ENCODE measurements around the gene S1PR3.

Gene S1PR3

DNA sequence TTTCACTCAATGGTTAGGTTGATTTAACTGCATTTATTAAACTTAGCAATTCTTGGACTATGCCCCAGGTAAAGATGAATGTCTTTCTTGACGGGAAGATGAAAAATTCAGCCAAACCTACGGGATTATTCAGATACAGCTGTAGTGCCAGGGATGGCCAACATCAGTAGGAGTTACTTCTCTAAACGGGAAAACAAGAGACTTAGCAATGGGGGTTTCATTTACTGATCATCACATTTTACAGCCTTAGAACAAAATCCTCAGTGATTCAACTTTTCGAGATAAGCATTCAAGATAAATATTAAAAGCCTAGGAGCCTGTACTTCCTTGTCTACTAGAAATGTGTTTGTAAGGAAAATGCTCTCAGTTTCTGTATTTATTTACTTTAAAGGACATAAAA is 46.1 kb downstream of the S1PR3 start:
- TF ChIP-seq, protein P1, sequence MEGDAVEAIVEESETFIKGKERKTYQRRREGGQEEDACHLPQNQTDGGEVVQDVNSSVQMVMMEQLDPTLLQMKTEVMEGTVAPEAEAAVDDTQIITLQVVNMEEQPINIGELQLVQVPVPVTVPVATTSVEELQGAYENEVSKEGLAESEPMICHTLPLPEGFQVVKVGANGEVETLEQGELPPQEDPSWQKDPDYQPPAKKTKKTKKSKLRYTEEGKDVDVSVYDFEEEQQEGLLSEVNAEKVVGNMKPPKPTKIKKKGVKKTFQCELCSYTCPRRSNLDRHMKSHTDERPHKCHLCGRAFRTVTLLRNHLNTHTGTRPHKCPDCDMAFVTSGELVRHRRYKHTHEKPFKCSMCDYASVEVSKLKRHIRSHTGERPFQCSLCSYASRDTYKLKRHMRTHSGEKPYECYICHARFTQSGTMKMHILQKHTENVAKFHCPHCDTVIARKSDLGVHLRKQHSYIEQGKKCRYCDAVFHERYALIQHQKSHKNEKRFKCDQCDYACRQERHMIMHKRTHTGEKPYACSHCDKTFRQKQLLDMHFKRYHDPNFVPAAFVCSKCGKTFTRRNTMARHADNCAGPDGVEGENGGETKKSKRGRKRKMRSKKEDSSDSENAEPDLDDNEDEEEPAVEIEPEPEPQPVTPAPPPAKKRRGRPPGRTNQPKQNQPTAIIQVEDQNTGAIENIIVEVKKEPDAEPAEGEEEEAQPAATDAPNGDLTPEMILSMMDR (IDR thresholded peaks at IDR 0.05; ENCODE audit: control insufficient read depth, insufficient read depth, low read depth, low read length, missing control alignments): no peak
- H3K4me3 ChIP-seq (ENCODE audit: control insufficient read depth, low read depth, low read length): no peak overlapping the region
- DNase-seq (ENCODE audit: low read depth): no peak

DNA sequence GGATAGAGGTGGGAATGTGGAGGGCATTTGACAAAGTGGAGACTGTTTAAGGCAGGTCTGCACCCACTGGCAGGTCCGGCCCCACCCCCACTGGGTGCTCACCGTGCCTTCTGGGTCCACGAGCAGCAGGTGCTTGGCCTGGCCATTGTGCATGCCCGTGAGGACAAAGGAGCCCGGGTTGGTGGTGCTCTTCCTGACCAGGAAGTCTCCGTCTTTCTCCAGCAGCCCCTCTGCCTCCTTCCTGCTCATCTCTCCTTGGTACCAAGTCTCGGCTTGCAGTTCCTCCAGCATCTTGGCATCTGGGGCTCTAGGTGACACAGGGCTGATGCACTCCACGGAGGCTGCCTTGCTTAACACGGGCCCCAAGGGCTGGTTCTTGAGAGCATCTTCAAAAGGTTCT is 46.6 kb downstream of the S1PR3 start:
- no peak overlapping the region for H3K4me3 ChIP-seq (ENCODE audit: control insufficient read depth, low read depth, low read length)
- no peak for DNase-seq (ENCODE audit: low read depth)
- TF ChIP-seq, protein P1 (IDR thresholded peaks at IDR 0.05; ENCODE audit: control insufficient read depth, insufficient read depth, low read depth, low read length, missing control alignments): no peak

DNA sequence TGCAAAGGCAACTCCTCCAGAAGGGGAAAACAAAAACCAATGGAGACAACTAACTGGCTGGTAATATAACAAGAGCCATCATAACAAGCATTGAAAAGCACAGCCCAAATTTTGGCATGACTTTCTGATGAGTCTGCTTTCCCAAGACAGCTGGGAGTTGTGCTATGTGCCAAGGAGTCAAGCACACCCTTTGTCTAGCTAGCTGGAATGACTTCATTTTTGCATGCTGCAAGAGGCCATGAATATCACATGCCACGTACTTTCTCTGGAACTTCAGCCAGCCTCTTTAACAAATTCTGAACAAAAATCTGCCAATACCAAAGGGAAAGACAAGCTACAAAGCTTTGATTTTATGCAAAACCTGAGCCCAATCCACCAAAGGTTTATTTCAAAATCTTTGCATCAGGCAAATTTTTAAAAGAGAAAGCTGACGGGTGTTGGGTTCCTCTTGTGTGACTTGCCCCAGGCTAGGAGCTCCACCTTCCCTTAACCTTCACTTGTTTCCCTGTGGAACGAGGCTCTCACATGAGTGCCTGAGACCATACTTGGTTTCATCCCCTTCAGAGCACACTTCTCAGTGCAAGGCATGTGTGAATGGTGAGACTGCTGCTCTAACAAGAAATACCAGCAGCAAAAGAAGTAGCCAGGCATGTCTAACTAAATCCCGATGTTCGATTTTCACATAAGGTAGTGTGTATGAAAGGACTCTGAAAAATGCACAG is 47.3 kb downstream of the S1PR3 start:
- no peak overlapping the region for H3K4me3 ChIP-seq (ENCODE audit: control insufficient read depth, low read depth, low read length)
- peak; percentile 87 for DNase-seq (ENCODE audit: low read depth)
- TF ChIP-seq, protein P1 (IDR thresholded peaks at IDR 0.05; ENCODE audit: control insufficient read depth, insufficient read depth, low read depth, low read length, missing control alignments): no peak

DNA sequence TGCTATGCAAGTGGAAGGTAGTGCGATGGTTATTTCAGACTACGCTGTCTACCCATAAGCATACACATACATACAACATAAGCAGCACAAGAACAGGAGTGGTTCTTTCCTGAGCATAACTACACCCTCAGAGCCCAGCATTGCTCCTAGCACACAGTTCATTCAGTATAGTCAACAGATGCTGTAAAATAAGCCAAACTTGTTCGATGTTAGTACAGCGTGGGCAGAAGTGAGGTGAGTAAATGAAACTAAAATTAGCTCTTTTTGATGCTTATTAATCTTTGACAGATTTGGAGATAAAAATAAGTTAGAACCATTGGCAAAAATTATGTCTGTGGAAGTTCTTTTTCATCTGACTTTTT is 47.8 kb downstream of the S1PR3 start:
- TF ChIP-seq, protein P1 (IDR thresholded peaks at IDR 0.05; ENCODE audit: control insufficient read depth, insufficient read depth, low read depth, low read length, missing control alignments): no peak
- no peak for DNase-seq (ENCODE audit: low read depth)
- H3K4me3 ChIP-seq (ENCODE audit: control insufficient read depth, low read depth, low read length): no peak overlapping the region

DNA sequence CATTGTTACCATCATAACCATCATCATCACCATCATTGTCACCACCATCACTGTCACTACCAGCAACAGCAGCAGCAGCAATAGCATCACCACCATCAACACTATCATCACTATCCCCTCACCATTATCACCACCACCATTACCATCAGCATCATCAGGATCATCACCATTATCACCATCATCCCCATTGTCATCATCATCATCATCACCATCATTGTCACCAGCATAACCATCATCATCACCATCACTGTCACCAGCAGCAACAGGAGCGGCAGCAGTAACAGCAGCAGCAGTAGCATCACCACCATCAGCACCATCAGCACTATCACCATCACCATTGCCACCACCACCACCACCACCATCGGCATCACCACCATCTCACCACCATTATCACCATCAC is 48.4 kb downstream of the S1PR3 start:
- DNase-seq (ENCODE audit: low read depth): no peak
- no peak overlapping the region for H3K4me3 ChIP-seq (ENCODE audit: control insufficient read depth, low read depth, low read length)
- TF ChIP-seq, protein P1 (IDR thresholded peaks at IDR 0.05; ENCODE audit: control insufficient read depth, insufficient read depth, low read depth, low read length, missing control alignments): no peak

DNA sequence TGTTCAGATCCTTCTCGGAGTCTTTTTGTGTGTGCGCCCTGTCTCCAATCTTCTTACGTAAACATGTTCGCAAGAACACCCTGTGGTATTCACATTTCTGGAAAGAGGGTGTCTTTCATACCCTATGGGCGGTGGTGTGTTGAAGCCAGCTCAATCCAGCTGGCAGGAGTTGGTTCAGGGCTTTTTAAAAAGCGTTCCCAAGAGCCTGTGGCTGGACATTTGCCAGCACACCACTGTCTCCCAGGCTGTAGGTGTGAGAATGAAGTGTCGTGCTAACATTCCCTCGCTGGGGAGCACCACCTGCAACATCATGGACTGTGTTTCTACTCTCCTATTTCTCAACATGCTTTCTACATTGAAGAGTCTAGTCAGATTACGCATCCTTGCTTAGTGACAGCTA is 51.7 kb downstream of the S1PR3 start:
- no peak for DNase-seq (ENCODE audit: low read depth)
- TF ChIP-seq, protein P1 (IDR thresholded peaks at IDR 0.05; ENCODE audit: control insufficient read depth, insufficient read depth, low read depth, low read length, missing control alignments): no peak
- H3K4me3 ChIP-seq (ENCODE audit: control insufficient read depth, low read depth, low read length): no peak overlapping the region
